ENCODE measurements around the gene CAPN1.

GRCh38 chr11:65236194-65237059 is 54.7 kb downstream of the CAPN1 start:
- TF ChIP-seq POLR2AphosphoS5 (IDR thresholded peaks at IDR 0.05) = no peak
- no peak for TF ChIP-seq EP300 (IDR thresholded peaks at IDR 0.05)
- no peak for TF ChIP-seq CTCF (IDR thresholded peaks at IDR 0.05)
- no peak for TF ChIP-seq POLR2A (IDR thresholded peaks at IDR 0.05)
